ENCODE data around the gene CHST5.
"Not testable (repeated sequence)": the region's sequence is repeated elsewhere in the genome, so short reads cannot be mapped to it uniquely, and the experiment has no call there.

The CHST5 gene

GRCh38 chr16:75541236-75541635 is 5.3 kb upstream of the CHST5 start:
- in situ Hi-C loops (cut with HindIII; ENCODE audit: low pct_unique_long_range_greater_than_20kb, low sequenced_read_pairs) = no loop called here
- TF ChIP-seq JUND (IDR thresholded peaks at IDR 0.05; ENCODE audit: low read depth) = no peak
- DNase-seq (ENCODE audit: low read depth in 1 of 2, low spot score in 1 of 2) = no peak

GRCh38 chr16:75538882-75539565 is 3.1 kb upstream of the CHST5 start:
- DNase-seq (ENCODE audit: low read depth in 1 of 2, low spot score in 1 of 2); in situ Hi-C loops (cut with HindIII; ENCODE audit: low pct_unique_long_range_greater_than_20kb, low sequenced_read_pairs): not testable (repeated sequence)

- DNase-seq (ENCODE audit: low read depth in 1 of 2, low spot score in 1 of 2) = no peak
- in situ Hi-C loops (cut with HindIII; ENCODE audit: low pct_unique_long_range_greater_than_20kb, low sequenced_read_pairs) = no loop called here
- no peak for TF ChIP-seq JUND (IDR thresholded peaks at IDR 0.05; ENCODE audit: low read depth)
These were observed 1.9 kb upstream of the CHST5 start for GRCh38 chr16:75537776-75538175.

GRCh38 chr16:75535211-75535843 is 581 bp downstream of the CHST5 start:
- no peak for TF ChIP-seq JUND (IDR thresholded peaks at IDR 0.05; ENCODE audit: low read depth)
- no peak for DNase-seq (ENCODE audit: low read depth in 1 of 2, low spot score in 1 of 2)
- in situ Hi-C loops (cut with HindIII; ENCODE audit: low pct_unique_long_range_greater_than_20kb, low sequenced_read_pairs) = no loop called here

GRCh38 chr16:75534560-75535205 is 1.2 kb downstream of the CHST5 start:
- TF ChIP-seq JUND (IDR thresholded peaks at IDR 0.05; ENCODE audit: low read depth) = no peak
- no peak for DNase-seq (ENCODE audit: low read depth in 1 of 2, low spot score in 1 of 2)
- in situ Hi-C loops (cut with HindIII; ENCODE audit: low pct_unique_long_range_greater_than_20kb, low sequenced_read_pairs) = no loop called here

GRCh38 chr16:75532791-75533190 is 3.1 kb downstream of the CHST5 start:
- in situ Hi-C loops (cut with HindIII; ENCODE audit: low pct_unique_long_range_greater_than_20kb, low sequenced_read_pairs) = no loop called here
- no peak for TF ChIP-seq JUND (IDR thresholded peaks at IDR 0.05; ENCODE audit: low read depth)
- DNase-seq (ENCODE audit: low read depth in 1 of 2, low spot score in 1 of 2) = no peak

- no peak for TF ChIP-seq JUND (IDR thresholded peaks at IDR 0.05; ENCODE audit: low read depth)
- no peak for DNase-seq (ENCODE audit: low read depth in 1 of 2, low spot score in 1 of 2)
- in situ Hi-C loops (cut with HindIII; ENCODE audit: low pct_unique_long_range_greater_than_20kb, low sequenced_read_pairs) = no loop called here
These were observed 3.7 kb downstream of the CHST5 start for GRCh38 chr16:75532142-75532765.

- in situ Hi-C loops (cut with HindIII; ENCODE audit: low pct_unique_long_range_greater_than_20kb, low sequenced_read_pairs) = no loop called here
- TF ChIP-seq JUND (IDR thresholded peaks at IDR 0.05; ENCODE audit: low read depth) = no peak
These were observed 5.9 kb downstream of the CHST5 start for GRCh38 chr16:75529959-75530358.

GRCh38 chr16:75529056-75529905 is 6.6 kb downstream of the CHST5 start:
- in situ Hi-C loops (cut with HindIII; ENCODE audit: low pct_unique_long_range_greater_than_20kb, low sequenced_read_pairs) = no loop called here
- DNase-seq (ENCODE audit: low read depth in 1 of 2, low spot score in 1 of 2) = no peak
- no peak for TF ChIP-seq JUND (IDR thresholded peaks at IDR 0.05; ENCODE audit: low read depth)

More at GRCh38 chr16:75529959-75530358, 5.9 kb downstream of the CHST5 start:
- DNase-seq (ENCODE audit: low read depth in 1 of 2, low spot score in 1 of 2) = no peak

GRCh38 chr16:75527825-75528299 is 8.0 kb downstream of the CHST5 start:
- no peak for TF ChIP-seq JUND (IDR thresholded peaks at IDR 0.05; ENCODE audit: low read depth)
- no peak for DNase-seq (ENCODE audit: low read depth in 1 of 2, low spot score in 1 of 2)
- in situ Hi-C loops (cut with HindIII; ENCODE audit: low pct_unique_long_range_greater_than_20kb, low sequenced_read_pairs) = no loop called here

GRCh38 chr16:75526032-75526790 is 9.7 kb downstream of the CHST5 start:
- DNase-seq (ENCODE audit: low read depth in 1 of 2, low spot score in 1 of 2) = no peak
- TF ChIP-seq JUND (IDR thresholded peaks at IDR 0.05; ENCODE audit: low read depth) = no peak
- in situ Hi-C loops (cut with HindIII; ENCODE audit: low pct_unique_long_range_greater_than_20kb, low sequenced_read_pairs) = no loop called here
